ENCODE results near the gene ZSWIM6.
"Not testable (repeated sequence)": the region's sequence is repeated elsewhere in the genome, so short reads cannot be mapped to it uniquely, and the experiment has no call there.

DNA sequence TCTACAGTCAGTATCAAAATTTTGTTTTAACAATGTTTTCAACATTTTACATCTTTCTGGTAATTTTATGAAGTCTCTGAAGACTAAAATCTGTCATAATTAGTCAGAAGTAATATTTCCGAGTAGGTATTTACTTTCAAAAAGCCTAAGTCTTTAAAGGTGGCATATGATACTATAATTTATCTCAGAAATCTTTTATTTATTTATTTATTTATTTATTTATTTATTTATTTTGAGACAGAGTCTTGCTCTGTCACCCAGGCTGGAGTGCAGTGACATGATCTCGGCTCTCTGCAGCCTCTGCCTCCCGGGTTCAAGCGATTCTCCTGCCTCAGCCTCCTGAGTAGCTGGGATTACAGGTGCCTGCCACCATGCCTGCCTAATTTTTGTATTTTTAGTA lies 74.4 kb downstream of the ZSWIM6 start:
- TF ChIP-seq, protein P1, sequence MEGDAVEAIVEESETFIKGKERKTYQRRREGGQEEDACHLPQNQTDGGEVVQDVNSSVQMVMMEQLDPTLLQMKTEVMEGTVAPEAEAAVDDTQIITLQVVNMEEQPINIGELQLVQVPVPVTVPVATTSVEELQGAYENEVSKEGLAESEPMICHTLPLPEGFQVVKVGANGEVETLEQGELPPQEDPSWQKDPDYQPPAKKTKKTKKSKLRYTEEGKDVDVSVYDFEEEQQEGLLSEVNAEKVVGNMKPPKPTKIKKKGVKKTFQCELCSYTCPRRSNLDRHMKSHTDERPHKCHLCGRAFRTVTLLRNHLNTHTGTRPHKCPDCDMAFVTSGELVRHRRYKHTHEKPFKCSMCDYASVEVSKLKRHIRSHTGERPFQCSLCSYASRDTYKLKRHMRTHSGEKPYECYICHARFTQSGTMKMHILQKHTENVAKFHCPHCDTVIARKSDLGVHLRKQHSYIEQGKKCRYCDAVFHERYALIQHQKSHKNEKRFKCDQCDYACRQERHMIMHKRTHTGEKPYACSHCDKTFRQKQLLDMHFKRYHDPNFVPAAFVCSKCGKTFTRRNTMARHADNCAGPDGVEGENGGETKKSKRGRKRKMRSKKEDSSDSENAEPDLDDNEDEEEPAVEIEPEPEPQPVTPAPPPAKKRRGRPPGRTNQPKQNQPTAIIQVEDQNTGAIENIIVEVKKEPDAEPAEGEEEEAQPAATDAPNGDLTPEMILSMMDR (IDR thresholded peaks at IDR 0.05), result not testable (repeated sequence)
- TF ChIP-seq ZFX (IDR thresholded peaks at IDR 0.05; ENCODE audit: borderline replicate concordance), result not testable (repeated sequence)

Data from 22Rv1 (cell line).